HS-5 (cell line): ENCODE measurements around the gene PTPRR.
"Not testable (repeated sequence)": the region's sequence is repeated elsewhere in the genome, so short reads cannot be mapped to it uniquely, and the experiment has no call there.

ENCODE experiments used
- DNase-seq: peaks from one replicate; pipeline ENCODE4 v3.0.0-alpha.2; 2012; ENCODE audit warnings: low read depth

PTPRR gene

GRCh38 chr12:70840656-70841350, 79.7 kb downstream of the PTPRR start:
- no peak for DNase-seq

- DNase-seq, result no peak
Measured at GRCh38 chr12:70839544-70839943, 81.0 kb downstream of the PTPRR start.

- no peak for DNase-seq
Measured at GRCh38 chr12:70838127-70838526, 82.4 kb downstream of the PTPRR start.

- DNase-seq, result no peak
Measured at GRCh38 chr12:70837026-70837425, 83.5 kb downstream of the PTPRR start.

GRCh38 chr12:70835948-70836347, 84.6 kb downstream of the PTPRR start:
- no peak for DNase-seq

GRCh38 chr12:70831543-70831942, 89.0 kb downstream of the PTPRR start:
- no peak for DNase-seq

- DNase-seq, result no peak
Measured at GRCh38 chr12:70830221-70831061, 90.1 kb downstream of the PTPRR start.

GRCh38 chr12:70829070-70829469, 91.5 kb downstream of the PTPRR start:
- no peak for DNase-seq

- no peak for DNase-seq
Measured at GRCh38 chr12:70828351-70828750, 92.2 kb downstream of the PTPRR start.

- DNase-seq, result no peak
Measured at GRCh38 chr12:70826156-70826555, 94.4 kb downstream of the PTPRR start.

- no peak for DNase-seq
Measured at GRCh38 chr12:70824511-70824910, 96.0 kb downstream of the PTPRR start.

- DNase-seq, result no peak
Measured at GRCh38 chr12:70823182-70823976, 97.2 kb downstream of the PTPRR start.

- DNase-seq, result no peak
Measured at GRCh38 chr12:70822412-70822811, 98.1 kb downstream of the PTPRR start.

- DNase-seq, result no peak
Measured at GRCh38 chr12:70815971-70816391, 104.6 kb downstream of the PTPRR start.

GRCh38 chr12:70815056-70815455, 105.5 kb downstream of the PTPRR start:
- no peak for DNase-seq

GRCh38 chr12:70813559-70813958, 107.0 kb downstream of the PTPRR start:
- DNase-seq, result no peak

- no peak for DNase-seq
Measured at GRCh38 chr12:70812136-70812535, 108.4 kb downstream of the PTPRR start.

GRCh38 chr12:70809887-70810286, 110.7 kb downstream of the PTPRR start:
- DNase-seq, result no peak

- not testable (repeated sequence) for DNase-seq
Measured at GRCh38 chr12:70807993-70808392, 112.5 kb downstream of the PTPRR start.

- no peak for DNase-seq
Measured at GRCh38 chr12:70806827-70807226, 113.7 kb downstream of the PTPRR start.

- DNase-seq, result no peak
Measured at GRCh38 chr12:70806043-70806442, 114.5 kb downstream of the PTPRR start.

- no peak for DNase-seq
Measured at GRCh38 chr12:70798016-70798783, 122.3 kb downstream of the PTPRR start.
